GM19438 (cell line): Measurements from ENCODE around the gene ZC3HAV1.
"Not testable (repeated sequence)": the region's sequence is repeated elsewhere in the genome, so short reads cannot be mapped to it uniquely, and the experiment has no call there.

ENCODE experiments used
- ATAC-seq: cut with Tn5 transposase; IDR thresholded peaks from one replicate; pipeline ENCODE4 v1.9.1; 2021; ENCODE audit warnings: low read depth; ENCODE audit not compliant: unreplicated experiment

ZC3HAV1 gene

GRCh38 chr7:139058943-139059342 lies 50.6 kb downstream of the ZC3HAV1 start:
- ATAC-seq, result no peak

GRCh38 chr7:139055674-139056073 lies 53.8 kb downstream of the ZC3HAV1 start:
- ATAC-seq, result no peak

- ATAC-seq, result not testable (repeated sequence)
Measured at GRCh38 chr7:139054656-139055055, 54.9 kb downstream of the ZC3HAV1 start.

- ATAC-seq, result no peak
Measured at GRCh38 chr7:139054101-139054500, 55.4 kb downstream of the ZC3HAV1 start.

GRCh38 chr7:139051655-139052054 lies 57.9 kb downstream of the ZC3HAV1 start:
- no peak for ATAC-seq

- no peak for ATAC-seq
Measured at GRCh38 chr7:139049936-139050335, 59.6 kb downstream of the ZC3HAV1 start.

- ATAC-seq, result no peak
Measured at GRCh38 chr7:139049111-139049510, 60.4 kb downstream of the ZC3HAV1 start.

- ATAC-seq, result no peak
Measured at GRCh38 chr7:139047970-139048369, 61.5 kb downstream of the ZC3HAV1 start.

GRCh38 chr7:139046143-139046542 lies 63.4 kb downstream of the ZC3HAV1 start:
- ATAC-seq, result no peak

- no peak for ATAC-seq
Measured at GRCh38 chr7:139044813-139045794, 64.4 kb downstream of the ZC3HAV1 start.

- ATAC-seq, result no peak
Measured at GRCh38 chr7:139043823-139044812, 65.4 kb downstream of the ZC3HAV1 start.

- ATAC-seq, result no peak
Measured at GRCh38 chr7:139041378-139042085, 68.0 kb downstream of the ZC3HAV1 start.

- no peak for ATAC-seq
Measured at GRCh38 chr7:139038691-139039090, 70.8 kb downstream of the ZC3HAV1 start.

GRCh38 chr7:139036901-139037300 lies 72.6 kb downstream of the ZC3HAV1 start:
- no peak for ATAC-seq

- ATAC-seq, result peak; percentile 80
Measured at GRCh38 chr7:139035586-139036353, 73.8 kb downstream of the ZC3HAV1 start, which contains the start of gene ZC3HAV1L. Gene ZC3HAV1L, minus strand, starts transcription at chr7:139036042. Its CDS starts 25 bp downstream, at chr7:139036017.

GRCh38 chr7:139034855-139035585 lies 74.5 kb downstream of the ZC3HAV1 start:
- ATAC-seq, result peak; percentile 53

- ATAC-seq, result no peak
Measured at GRCh38 chr7:139034336-139034735, 75.2 kb downstream of the ZC3HAV1 start.

GRCh38 chr7:139033346-139034114 lies 76.0 kb downstream of the ZC3HAV1 start:
- ATAC-seq, result no peak
